A549 (cell line): ENCODE measurements around the gene ADGRD1. TPM values are rescaled to one million over a fixed set of nuclear protein-coding genes. Genes with fewer than 3 reads are reported as not detected.

Experiments used
- ATAC-seq, 2 experiments: fragments of 200-7000 bp in 1 of 2; fragments of >200 bp in 1 of 2; cut with Nextera tagmentation in 1 of 2; cut with Tn5 transposase in 1 of 2; 3 replicates each; pipeline versions ENCODE4 v1.8.0 to v1.9.1; 2018 to 2020; ENCODE audit warnings: mild to moderate bottlenecking in 1 of 2, moderate library complexity in 1 of 2
- CTCF ChIA-PET: fragments of 300-600 bp; sonication (Branson Sonifier 250); formaldehyde crosslinking; extraction: SDS; loops from one replicate; lab custom pipeline; 2021; ENCODE audit warnings: antibody characterized with exemption, inconsistent platforms; lab: Yijun Ruan, JAX
- POLR2A ChIA-PET: fragments of 350-600 bp; formaldehyde crosslinking; extraction: SDS; loops from one replicate; lab custom pipeline; 2021; ENCODE audit warnings: antibody characterized with exemption, inconsistent platforms; lab: Yijun Ruan, JAX
- DNase-seq, 2 experiments: peaks; one replicate each; pipeline versions ENCODE4 v3.0.0 to v3.0.0-alpha.2; 2011 to 2016; ENCODE audit warnings: low read depth in 1 of 2, low spot score in 1 of 2
- FAIRE-seq: peaks from 2 replicates; lab custom pipeline; 2011; peaks lifted over from hg19 to GRCh38; lab: Jason Lieb, UNC
- H3K27ac ChIP-seq, 2 experiments: fragments of >200 bp; sonication (Bioruptor Twin); formaldehyde crosslinking; 3 replicates each; pipeline ENCODE4 v1.5.1; 2016 to 2017
- H3K4me1 ChIP-seq: fragments of >200 bp; sonication (Bioruptor Twin); formaldehyde crosslinking; 3 replicates; pipeline ENCODE4 v1.6.1; 2016
- H3K4me2 ChIP-seq: fragments of >200 bp; sonication (Bioruptor Twin); formaldehyde crosslinking; 3 replicates; pipeline ENCODE4 v1.6.1; 2016
- H3K4me3 ChIP-seq: fragments of >200 bp; sonication (Bioruptor Twin); formaldehyde crosslinking; 3 replicates; pipeline ENCODE4 v1.5.1; 2016
- H3K9me3 ChIP-seq: fragments of >200 bp; sonication (Bioruptor Twin); formaldehyde crosslinking; 3 replicates; pipeline ENCODE4 v1.6.1; 2016
- ATOH8 ChIP-seq: fragments of 250-450 bp; sonication (Bioruptor Pico); IDR thresholded peaks from 2 replicates; pipeline ENCODE4 v1.5.0; 2020; ENCODE audit warnings: low read depth, mild to moderate bottlenecking, moderate library complexity
- CBX8 ChIP-seq: fragments of 200-600 bp; sonication (generic); IDR thresholded peaks from 2 replicates; pipeline ENCODE4 v1.6.1; 2016
- CEBPB ChIP-seq, 2 experiments: fragments of >200 bp in 1 of 2; sonication (Bioruptor Twin) in 1 of 2; formaldehyde crosslinking in 1 of 2; IDR thresholded peaks; 2 replicates each; pipeline ENCODE4 v1.6.1; 2012 to 2016
- CHD2 ChIP-seq: fragments of 150-350 bp; IDR thresholded peaks from 2 replicates; pipeline ENCODE4 v1.6.1; 2014; ENCODE audit warnings: low read length; ENCODE audit not compliant: partially characterized antibody
- CHD4 ChIP-seq: fragments of 200-600 bp; sonication (generic); IDR thresholded peaks from 2 replicates; pipeline ENCODE4 v1.6.1; 2016; ENCODE audit warnings: antibody characterized with exemption, mild to moderate bottlenecking, borderline replicate concordance
- EHMT2 ChIP-seq: fragments of 200-600 bp; sonication (generic); IDR thresholded peaks from 2 replicates; pipeline ENCODE4 v1.6.1; 2016; ENCODE audit warnings: antibody characterized with exemption, low read depth, mild to moderate bottlenecking, moderate library complexity
- EP300 ChIP-seq, 2 experiments: fragments of >200 bp; sonication (Bioruptor Twin); formaldehyde crosslinking; IDR thresholded peaks; 2 replicates in 1 of 2; 3 replicates in 1 of 2; pipeline ENCODE4 v1.6.1; 2016 to 2017
- FOSL2 ChIP-seq, 2 experiments: fragments of 450-650 bp in 1 of 2; fragments of >200 bp in 1 of 2; sonication (Bioruptor Twin) in 1 of 2; formaldehyde crosslinking; IDR thresholded peaks; 2 replicates each; pipeline versions ENCODE4 v1.5.0 to v1.6.1; 2016 to 2020; ENCODE audit warnings: mild to moderate bottlenecking in 1 of 2, moderate library complexity in 1 of 2
- FOXS1 ChIP-seq: fragments of 250-450 bp; sonication (Bioruptor Pico); IDR thresholded peaks from 2 replicates; pipeline ENCODE4 v1.5.0; 2020; ENCODE audit warnings: mild to moderate bottlenecking, moderate library complexity
- GATA3 ChIP-seq: IDR thresholded peaks from 2 replicates; pipeline ENCODE4 v1.6.1; 2012; ENCODE audit warnings: borderline replicate concordance
- HDAC2 ChIP-seq: fragments of 200-600 bp; sonication (generic); IDR thresholded peaks from 2 replicates; pipeline ENCODE4 v1.6.1; 2016
- HOXB5 ChIP-seq: fragments of 250-450 bp; sonication (Bioruptor Pico); IDR thresholded peaks from 2 replicates; pipeline ENCODE4 v1.5.0; 2020; ENCODE audit warnings: mild to moderate bottlenecking, moderate library complexity
- KDM1A ChIP-seq: fragments of 200-600 bp; sonication (generic); IDR thresholded peaks from 2 replicates; pipeline ENCODE4 v1.6.1; 2016; ENCODE audit warnings: low read depth, mild to moderate bottlenecking
- MAFK ChIP-seq: fragments of 450-650 bp; IDR thresholded peaks from 2 replicates; pipeline ENCODE4 v1.6.1; 2014; ENCODE audit not compliant: partially characterized antibody
- MYC ChIP-seq: IDR thresholded peaks from 2 replicates; pipeline ENCODE4 v1.6.1; 2012; ENCODE audit warnings: mild to moderate bottlenecking, inconsistent platforms, low read length, improper control_type of control experiment, borderline replicate concordance
- NFE2L2 ChIP-seq: fragments of 150-350 bp; conservative IDR thresholded peaks from 2 replicates; pipeline ENCODE4 v1.6.1; 2014; ENCODE audit warnings: low read length
- NPAS2 ChIP-seq: fragments of 250-450 bp; sonication (Bioruptor Pico); IDR thresholded peaks from 2 replicates; pipeline ENCODE4 v1.8.0; 2022; ENCODE audit warnings: mild to moderate bottlenecking, moderate library complexity, borderline replicate concordance
- PHF8 ChIP-seq: fragments of 200-600 bp; sonication (generic); IDR thresholded peaks from 2 replicates; pipeline ENCODE4 v1.6.1; 2016; ENCODE audit warnings: low read depth, mild to moderate bottlenecking, antibody characterized with exemption, moderate library complexity, borderline replicate concordance
- POLR2AphosphoS2 ChIP-seq: conservative IDR thresholded peaks from 2 replicates; pipeline ENCODE4 v1.6.1; 2012; ENCODE audit warnings: low read length, improper control_type of control experiment, inconsistent platforms
- RAD21 ChIP-seq, 2 experiments: fragments of >200 bp in 1 of 2; sonication (Bioruptor Twin) in 1 of 2; formaldehyde crosslinking in 1 of 2; IDR thresholded peaks in 1 of 2; conservative IDR thresholded peaks in 1 of 2; 2 replicates in 1 of 2; 3 replicates in 1 of 2; pipeline ENCODE4 v1.6.1; 2012 to 2018; ENCODE audit warnings: inconsistent platforms in 1 of 2
- RARB ChIP-seq: fragments of 250-450 bp; sonication (Bioruptor Pico); IDR thresholded peaks from 2 replicates; pipeline ENCODE4 v1.8.0; 2021; ENCODE audit warnings: mild to moderate bottlenecking, moderate library complexity
- RFX5 ChIP-seq: fragments of 450-650 bp; IDR thresholded peaks from 2 replicates; pipeline ENCODE4 v1.7.1; 2014; ENCODE audit warnings: antibody characterized with exemption, mild to moderate bottlenecking, moderate library complexity
- TFCP2L1 ChIP-seq: fragments of 250-450 bp; sonication (Bioruptor Pico); IDR thresholded peaks from 2 replicates; pipeline ENCODE4 v1.5.0; 2021; ENCODE audit warnings: mild to moderate bottlenecking
- TP53 ChIP-seq: fragments of 250-450 bp; sonication (Bioruptor Pico); IDR thresholded peaks from 2 replicates; pipeline ENCODE4 v1.5.0; 2021; ENCODE audit warnings: mild to moderate bottlenecking, moderate library complexity
- WGBS: methylation state at CpG from one replicate; pipeline ENCODE4 v1.1.6; 2017; ENCODE audit errors: missing lambda C conversion rate; 5-methylcytosine and 5-hydroxymethylcytosine counted together
- polyA plus RNA-seq, 4 experiments: library from polyadenylated mRNA; depleted of rRNA in 3 of 4; stranded (reverse); fragments of >200 nt; fragmentation: RNase III in 1 of 4; extraction: RNeasy Plus Mini Kit Qiagen cat#74134 plus additional on column Dnase treatment in 1 of 4; gene quantifications; 2 replicates in 3 of 4; 3 replicates in 1 of 4; pipeline ENCODE4 v1.2.3, GENCODE V29; 2011 to 2017
- TF ChIP-seq, protein P1 (sequence below): IDR thresholded peaks from 2 replicates; pipeline ENCODE4 v1.6.1; 2012
- TF ChIP-seq, protein P2 (sequence below): fragments of 450-650 bp; IDR thresholded peaks from 2 replicates; pipeline ENCODE4 v1.6.1; 2014; ENCODE audit warnings: antibody characterized with exemption
- TF ChIP-seq, protein P3 (sequence below): fragments of >200 bp; sonication (Bioruptor Twin); formaldehyde crosslinking; IDR thresholded peaks from 3 replicates; pipeline ENCODE4 v1.5.1; 2016

The ADGRD1 gene
- polyA plus RNA-seq, 2 of the 4 experiments (the other 2 are of a cell fraction) = 0.36 to 1.5 TPM

- POLR2A ChIA-PET = no interaction called here
Measured at GRCh38 chr12:131085125-131085815, 131.6 kb downstream of the ADGRD1 start.

GRCh38 chr12:131085816-131086591, 132.3 kb downstream of the ADGRD1 start:
- H3K4me1 ChIP-seq = peaks cover 6% of the 10 kb centered on the region; the same call in 1 of the 3 replicates
- WGBS = 70% methylated on average over 19 of the region's 24 CpGs
- no peak for TF ChIP-seq FOSL2 (IDR thresholded peaks at IDR 0.05)
- TF ChIP-seq FOSL2 (CRISPR knock-in tag; IDR thresholded peaks at IDR 0.05) = no peak
- no peak for TF ChIP-seq GATA3
- TF ChIP-seq MAFK = no peak
- TF ChIP-seq NPAS2 (CRISPR knock-in tag) = no peak
- TF ChIP-seq CBX8 = no peak
- no peak overlapping the region for H3K27ac ChIP-seq
- ChIA-PET POLR2A (no interaction called here), CTCF (interaction anchor here (1.1 to 2.7 kb wide), 4 partner anchors 10 to 19 kb away, joined by 3 to 11 read pairs (median 4); no protein-coding TSS in a partner anchor)
- no peak for ATAC-seq
- no peak overlapping the region for H3K4me2 ChIP-seq
- no peak for DNase-seq
- FAIRE-seq = no peak
- no peaks in the 10 kb centered on the region for H3K9me3 ChIP-seq
- H3K4me3 ChIP-seq = no peak overlapping the region

More at GRCh38 chr12:131085125-131085815, 131.6 kb downstream of the ADGRD1 start:
- CTCF ChIA-PET = interaction anchor here (1.3 to 2.7 kb wide), 2 partner anchors 11 to 19 kb away, joined by 4 to 11 read pairs; no protein-coding TSS in a partner anchor
- Histone ChIP-seq H3K27ac (no peak overlapping the region), H3K9me3 (no peaks in the 10 kb centered on the region), H3K4me3 (no peak overlapping the region), H3K4me1 (no peaks in the 10 kb centered on the region), H3K4me2 (no peak overlapping the region)
- FAIRE-seq (no peak), ATAC-seq (peak in 1 of 2 experiments; percentile 20; a peak in 2 of 6 replicates), DNase-seq (no peak)
- 64% methylated on average over 21 of the region's 22 CpGs for WGBS
- TF ChIP-seq MYC (no peak), TFCP2L1 (CRISPR knock-in tag) (no peak), CHD4 (no peak), EHMT2 (no peak), ATOH8 (CRISPR knock-in tag) (no peak), NFE2L2 (no peak), CEBPB (IDR thresholded peaks at IDR 0.05) (no peak), EP300 (IDR thresholded peaks at IDR 0.05) (no peak), HDAC2 (no peak), NPAS2 (CRISPR knock-in tag) (no peak), KDM1A (no peak), RFX5 (no peak), CHD2 (no peak), RAD21 (conservative IDR thresholded peaks at IDR 0.05 in 1 of 2, IDR thresholded peaks at IDR 0.05 in 1 of 2) (no peak), POLR2AphosphoS2 (no peak), FOSL2 (IDR thresholded peaks at IDR 0.05) (no peak), FOSL2 (CRISPR knock-in tag; IDR thresholded peaks at IDR 0.05) (no peak), FOXS1 (CRISPR knock-in tag) (no peak)

DNA sequence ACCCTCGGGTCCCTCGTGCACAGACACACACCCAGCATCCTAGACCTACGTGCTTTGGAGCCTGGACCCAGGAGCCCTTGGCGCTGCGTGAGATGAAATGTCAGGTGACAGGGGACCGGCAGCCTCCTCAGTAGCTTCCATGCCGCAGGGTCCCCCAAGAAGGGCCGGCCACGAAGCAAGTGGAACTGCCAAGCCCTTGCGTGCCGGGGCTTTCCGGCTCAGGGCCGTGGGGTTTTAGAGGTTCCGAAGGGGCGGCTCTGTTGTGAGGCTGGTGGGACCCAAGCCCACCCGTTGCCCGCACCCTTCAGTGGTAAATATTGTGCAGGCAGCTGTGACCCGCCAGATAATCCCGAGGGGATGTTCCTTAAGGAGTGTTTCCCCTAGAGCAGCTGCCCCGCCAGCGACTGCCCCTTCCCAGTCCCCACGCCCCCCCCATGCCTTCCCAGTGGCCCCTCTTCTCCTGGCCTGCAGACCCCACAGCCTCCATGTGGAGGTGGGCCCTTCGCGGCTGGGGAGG, 133.7 kb downstream of the ADGRD1 start:
- H3K27ac ChIP-seq = no peak overlapping the region
- DNase-seq = no peak

More for the DNA sequence above, 133.7 kb downstream of the ADGRD1 start:
- Histone ChIP-seq H3K4me3 (no peak overlapping the region), H3K9me3 (no peaks in the 10 kb centered on the region), H3K4me1 (peaks cover 6% of the 10 kb centered on the region; the same call in 1 of the 3 replicates), H3K4me2 (no peak overlapping the region)
- POLR2A ChIA-PET = no interaction called here
- no peak for ATAC-seq
- 62% methylated on average over 13 of the region's 24 CpGs for whole genome bisulfite sequencing
- FAIRE-seq = no peak
- CTCF ChIA-PET = interaction anchor here (1.1 to 2.7 kb wide), 3 partner anchors 13 to 19 kb away, joined by 3 to 11 read pairs (median 3); no protein-coding TSS in a partner anchor
- TF ChIP-seq HOXB5 (CRISPR knock-in tag) (no peak), GATA3 (no peak), TP53 (CRISPR knock-in tag) (no peak), PHF8 (no peak), RARB (CRISPR knock-in tag) (no peak), ATOH8 (CRISPR knock-in tag) (no peak)
- TF ChIP-seq, protein P1, sequence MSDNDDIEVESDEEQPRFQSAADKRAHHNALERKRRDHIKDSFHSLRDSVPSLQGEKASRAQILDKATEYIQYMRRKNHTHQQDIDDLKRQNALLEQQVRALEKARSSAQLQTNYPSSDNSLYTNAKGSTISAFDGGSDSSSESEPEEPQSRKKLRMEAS = no peak
- TF ChIP-seq, protein P2, sequence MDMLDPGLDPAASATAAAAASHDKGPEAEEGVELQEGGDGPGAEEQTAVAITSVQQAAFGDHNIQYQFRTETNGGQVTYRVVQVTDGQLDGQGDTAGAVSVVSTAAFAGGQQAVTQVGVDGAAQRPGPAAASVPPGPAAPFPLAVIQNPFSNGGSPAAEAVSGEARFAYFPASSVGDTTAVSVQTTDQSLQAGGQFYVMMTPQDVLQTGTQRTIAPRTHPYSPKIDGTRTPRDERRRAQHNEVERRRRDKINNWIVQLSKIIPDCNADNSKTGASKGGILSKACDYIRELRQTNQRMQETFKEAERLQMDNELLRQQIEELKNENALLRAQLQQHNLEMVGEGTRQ = no peak
- TF ChIP-seq, protein P3, sequence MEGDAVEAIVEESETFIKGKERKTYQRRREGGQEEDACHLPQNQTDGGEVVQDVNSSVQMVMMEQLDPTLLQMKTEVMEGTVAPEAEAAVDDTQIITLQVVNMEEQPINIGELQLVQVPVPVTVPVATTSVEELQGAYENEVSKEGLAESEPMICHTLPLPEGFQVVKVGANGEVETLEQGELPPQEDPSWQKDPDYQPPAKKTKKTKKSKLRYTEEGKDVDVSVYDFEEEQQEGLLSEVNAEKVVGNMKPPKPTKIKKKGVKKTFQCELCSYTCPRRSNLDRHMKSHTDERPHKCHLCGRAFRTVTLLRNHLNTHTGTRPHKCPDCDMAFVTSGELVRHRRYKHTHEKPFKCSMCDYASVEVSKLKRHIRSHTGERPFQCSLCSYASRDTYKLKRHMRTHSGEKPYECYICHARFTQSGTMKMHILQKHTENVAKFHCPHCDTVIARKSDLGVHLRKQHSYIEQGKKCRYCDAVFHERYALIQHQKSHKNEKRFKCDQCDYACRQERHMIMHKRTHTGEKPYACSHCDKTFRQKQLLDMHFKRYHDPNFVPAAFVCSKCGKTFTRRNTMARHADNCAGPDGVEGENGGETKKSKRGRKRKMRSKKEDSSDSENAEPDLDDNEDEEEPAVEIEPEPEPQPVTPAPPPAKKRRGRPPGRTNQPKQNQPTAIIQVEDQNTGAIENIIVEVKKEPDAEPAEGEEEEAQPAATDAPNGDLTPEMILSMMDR = no peak
